Tibial nerve (tissue), 3 donors: Measurements from ENCODE around the gene C16orf82.

Source experiments
- CTCF ChIP-seq, 5 experiments: fragments of 200-600 bp in 3 of 5; fragments of 450-650 bp in 2 of 5; sonication (generic) in 3 of 5; IDR thresholded peaks; one replicate each; pipeline ENCODE4 v1.5.1; 2016 to 2019; ENCODE audit warnings: antibody characterized with exemption in 5 of 5, mild to moderate bottlenecking in 3 of 5, moderate library complexity in 2 of 5
- POLR2A ChIP-seq, 2 donors: fragments of 450-650 bp; IDR thresholded peaks; one replicate each; pipeline ENCODE4 v1.6.1; 2017; ENCODE audit warnings: antibody characterized with exemption in 2 of 2, mild to moderate bottlenecking in 2 of 2, moderate library complexity in 2 of 2

GRCh38 chr16:27040732-27041131, 26.0 kb upstream of the C16orf82 start:
- TF ChIP-seq POLR2A (IDR thresholded peaks at IDR 0.05), result no peak
- TF ChIP-seq CTCF (IDR thresholded peaks at IDR 0.05), result no peak
